Transverse colon (tissue), 4 donors: ENCODE measurements around the gene POLR3A.

Experiments used
- POLR2A ChIP-seq: fragments of 450-650 bp; IDR thresholded peaks from one replicate; pipeline ENCODE4 v1.6.1; 2016; ENCODE audit warnings: antibody characterized with exemption, mild to moderate bottlenecking, moderate library complexity
- POLR2AphosphoS5 ChIP-seq, 3 donors: sonication (generic); formaldehyde crosslinking; IDR thresholded peaks; one replicate each; pipeline ENCODE4 v1.6.1; 2016; ENCODE audit warnings: antibody characterized with exemption in 3 of 3
- TF ChIP-seq, protein P1 (sequence below), 5 experiments: fragments of 200-600 bp in 3 of 5; fragments of 450-650 bp in 2 of 5; sonication (generic) in 3 of 5; IDR thresholded peaks; 1 replicate in 2 of 5; 2 replicates in 3 of 5; pipeline ENCODE4 v1.5.1; 2016 to 2017; ENCODE audit warnings: antibody characterized with exemption in 5 of 5, inconsistent platforms in 3 of 5, mild to moderate bottlenecking in 2 of 5, moderate library complexity in 1 of 5

DNA sequence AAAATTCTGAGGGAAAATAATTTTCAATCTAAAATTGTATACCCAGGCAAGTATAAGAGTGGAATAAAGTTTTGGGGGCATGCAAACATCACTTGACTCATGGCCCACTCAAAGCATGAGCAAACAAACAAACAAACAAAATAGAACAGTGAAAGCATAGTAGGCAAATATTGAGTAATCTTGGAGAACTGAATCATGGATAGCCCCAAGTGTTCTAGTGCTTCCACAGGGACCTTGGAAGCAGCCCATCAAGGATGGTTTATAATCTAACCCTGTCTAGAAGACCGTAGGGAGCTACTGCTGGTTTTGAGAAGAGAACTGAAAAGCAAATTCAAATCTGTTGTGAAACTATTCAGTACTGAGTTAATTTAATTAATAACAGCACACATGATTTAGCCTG lies 22.1 kb downstream of the POLR3A start:
- TF ChIP-seq POLR2AphosphoS5 (IDR thresholded peaks at IDR 0.05) (no peak), POLR2A (no peak)
- TF ChIP-seq, protein P1, sequence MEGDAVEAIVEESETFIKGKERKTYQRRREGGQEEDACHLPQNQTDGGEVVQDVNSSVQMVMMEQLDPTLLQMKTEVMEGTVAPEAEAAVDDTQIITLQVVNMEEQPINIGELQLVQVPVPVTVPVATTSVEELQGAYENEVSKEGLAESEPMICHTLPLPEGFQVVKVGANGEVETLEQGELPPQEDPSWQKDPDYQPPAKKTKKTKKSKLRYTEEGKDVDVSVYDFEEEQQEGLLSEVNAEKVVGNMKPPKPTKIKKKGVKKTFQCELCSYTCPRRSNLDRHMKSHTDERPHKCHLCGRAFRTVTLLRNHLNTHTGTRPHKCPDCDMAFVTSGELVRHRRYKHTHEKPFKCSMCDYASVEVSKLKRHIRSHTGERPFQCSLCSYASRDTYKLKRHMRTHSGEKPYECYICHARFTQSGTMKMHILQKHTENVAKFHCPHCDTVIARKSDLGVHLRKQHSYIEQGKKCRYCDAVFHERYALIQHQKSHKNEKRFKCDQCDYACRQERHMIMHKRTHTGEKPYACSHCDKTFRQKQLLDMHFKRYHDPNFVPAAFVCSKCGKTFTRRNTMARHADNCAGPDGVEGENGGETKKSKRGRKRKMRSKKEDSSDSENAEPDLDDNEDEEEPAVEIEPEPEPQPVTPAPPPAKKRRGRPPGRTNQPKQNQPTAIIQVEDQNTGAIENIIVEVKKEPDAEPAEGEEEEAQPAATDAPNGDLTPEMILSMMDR (IDR thresholded peaks at IDR 0.05): no peak
